ENCODE data around the gene SAMD4A.

SAMD4A gene

GRCh38 chr14:54606631-54607133 is 39.8 kb downstream of the SAMD4A start:
- Histone ChIP-seq H3K27ac (ENCODE audit: low read depth, low read length) (no peak overlapping the region), H2AFZ (ENCODE audit: low read depth, low read length, severe bottlenecking) (no peak overlapping the region), H3K9ac (ENCODE audit: low read length) (no peak overlapping the region), H3K4me2 (ENCODE audit: low read depth, low read length, poor library complexity, severe bottlenecking) (no peak overlapping the region), H3K9me2 (replicated peaks; ENCODE audit: insufficient read depth, low read length) (no peaks in the 10 kb centered on the region), H3F3A (ENCODE audit: insufficient read depth) (no peaks in the 10 kb centered on the region), H3K27me3 (ENCODE audit: low read length) (no peaks in the 10 kb centered on the region), H3K79me2 (ENCODE audit: insufficient read depth, low read length) (no peaks in the 10 kb centered on the region), H3K36me3 (ENCODE audit: low read length) (no peaks in the 10 kb centered on the region), H4K20me1 (ENCODE audit: low read depth, low read length) (no peaks in the 10 kb centered on the region), H3K4me3 (ENCODE audit: insufficient read depth, low read length, poor library complexity, severe bottlenecking) (no peak overlapping the region), H3K9me3 (ENCODE audit: insufficient read depth, low read length) (no peaks in the 10 kb centered on the region)
- TF ChIP-seq EZH2phosphoT487 (conservative IDR thresholded peaks at IDR 0.05; ENCODE audit: low read length), result no peak
- TF ChIP-seq CTCF (IDR thresholded peaks at IDR 0.05; ENCODE audit: insufficient read depth, low read length, poor library complexity, severe bottlenecking), result no peak

- Histone ChIP-seq H3K27ac (ENCODE audit: low read depth, low read length) (no peak overlapping the region), H3K36me3 (ENCODE audit: low read length) (no peaks in the 10 kb centered on the region), H3K4me3 (ENCODE audit: insufficient read depth, low read length, poor library complexity, severe bottlenecking) (no peak overlapping the region), H3K9ac (ENCODE audit: low read length) (no peak overlapping the region), H3K9me2 (replicated peaks; ENCODE audit: insufficient read depth, low read length) (no peaks in the 10 kb centered on the region), H3K4me2 (ENCODE audit: low read depth, low read length, poor library complexity, severe bottlenecking) (no peak overlapping the region), H3F3A (ENCODE audit: insufficient read depth) (no peaks in the 10 kb centered on the region), H4K20me1 (ENCODE audit: low read depth, low read length) (no peaks in the 10 kb centered on the region), H2AFZ (ENCODE audit: low read depth, low read length, severe bottlenecking) (no peak overlapping the region), H3K79me2 (ENCODE audit: insufficient read depth, low read length) (no peaks in the 10 kb centered on the region), H3K27me3 (ENCODE audit: low read length) (no peaks in the 10 kb centered on the region), H3K9me3 (ENCODE audit: insufficient read depth, low read length) (no peaks in the 10 kb centered on the region)
- TF ChIP-seq CTCF (IDR thresholded peaks at IDR 0.05; ENCODE audit: insufficient read depth, low read length, poor library complexity, severe bottlenecking), result no peak
- TF ChIP-seq EZH2phosphoT487 (conservative IDR thresholded peaks at IDR 0.05; ENCODE audit: low read length), result no peak
Measured at GRCh38 chr14:54609576-54609975, 42.6 kb downstream of the SAMD4A start.

- no peak overlapping the region for H3K4me2 ChIP-seq (ENCODE audit: low read depth, low read length, poor library complexity, severe bottlenecking)
- H3F3A ChIP-seq (ENCODE audit: insufficient read depth), result no peaks in the 10 kb centered on the region
- no peaks in the 10 kb centered on the region for H3K9me2 ChIP-seq (replicated peaks; ENCODE audit: insufficient read depth, low read length)
- H3K9me3 ChIP-seq (ENCODE audit: insufficient read depth, low read length), result no peaks in the 10 kb centered on the region
- no peaks in the 10 kb centered on the region for H4K20me1 ChIP-seq (ENCODE audit: low read depth, low read length)
- no peaks in the 10 kb centered on the region for H3K79me2 ChIP-seq (ENCODE audit: insufficient read depth, low read length)
- no peaks in the 10 kb centered on the region for H3K36me3 ChIP-seq (ENCODE audit: low read length)
- no peaks in the 10 kb centered on the region for H3K27me3 ChIP-seq (ENCODE audit: low read length)
- TF ChIP-seq EZH2phosphoT487 (conservative IDR thresholded peaks at IDR 0.05; ENCODE audit: low read length) (no peak), CTCF (IDR thresholded peaks at IDR 0.05; ENCODE audit: insufficient read depth, low read length, poor library complexity, severe bottlenecking) (no peak)
- H3K4me3 ChIP-seq (ENCODE audit: insufficient read depth, low read length, poor library complexity, severe bottlenecking), result no peak overlapping the region
- H2AFZ ChIP-seq (ENCODE audit: low read depth, low read length, severe bottlenecking), result no peak overlapping the region
- no peak overlapping the region for H3K27ac ChIP-seq (ENCODE audit: low read depth, low read length)
- H3K9ac ChIP-seq (ENCODE audit: low read length), result no peak overlapping the region
Measured at GRCh38 chr14:54610051-54610977, 43.4 kb downstream of the SAMD4A start.

Data from SU-DHL-6 (cell line).